NCI-H748 (cell line): ENCODE measurements around the gene SAMD5.

Experiments used
- DNase-seq: peaks from one replicate; lab custom pipeline; 2025; ENCODE audit not compliant: unreplicated experiment; lab: John Stamatoyannopoulos, UW

SAMD5 gene

DNA sequence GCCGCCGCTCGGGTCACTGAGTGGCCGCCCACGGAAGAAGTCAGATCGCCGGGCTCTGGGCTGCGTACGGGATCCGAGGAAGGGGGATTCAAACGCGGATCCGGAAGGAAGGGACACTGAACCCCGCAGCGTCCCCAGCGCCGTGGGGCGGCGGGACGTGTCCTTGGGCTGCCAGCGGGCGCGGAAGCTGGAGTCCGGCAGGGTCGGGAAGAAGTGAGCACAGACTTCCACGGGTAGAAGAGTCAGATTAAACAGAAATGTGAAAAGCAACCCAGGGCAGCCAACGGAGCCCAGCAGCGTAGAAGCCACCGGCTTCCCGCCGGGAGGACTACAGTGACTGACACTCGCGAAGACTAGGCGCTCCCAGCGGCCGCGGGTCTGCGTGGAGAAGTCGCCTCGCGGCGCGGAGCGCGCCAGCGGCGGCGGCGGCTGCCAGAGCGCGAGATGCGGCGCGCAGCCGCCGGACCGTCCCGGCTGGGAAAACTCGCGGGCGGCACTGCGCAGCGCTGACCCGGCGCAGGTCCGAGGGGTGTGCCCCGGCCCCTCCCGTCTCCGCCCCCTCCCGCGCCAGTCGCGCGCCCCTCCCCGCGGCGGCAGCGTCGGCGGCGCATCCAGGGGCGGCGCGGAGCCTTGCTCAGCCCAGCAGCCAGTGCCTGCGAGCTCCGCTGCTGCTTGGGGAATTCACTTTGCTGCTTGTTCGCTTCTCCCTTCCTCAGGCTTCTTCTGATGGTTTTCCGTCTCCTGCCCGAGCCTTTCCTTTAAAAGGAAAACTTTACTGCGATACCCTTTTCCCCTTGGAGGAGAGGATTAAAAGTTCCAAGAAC, at the start of gene SAMD5:
Gene SAMD5 (plus strand): TSS at position 649 of the 824 bp plus-strand sequence. CDS start 239 bp downstream, outside the sequence.
- peak; percentile 90 for DNase-seq

DNA sequence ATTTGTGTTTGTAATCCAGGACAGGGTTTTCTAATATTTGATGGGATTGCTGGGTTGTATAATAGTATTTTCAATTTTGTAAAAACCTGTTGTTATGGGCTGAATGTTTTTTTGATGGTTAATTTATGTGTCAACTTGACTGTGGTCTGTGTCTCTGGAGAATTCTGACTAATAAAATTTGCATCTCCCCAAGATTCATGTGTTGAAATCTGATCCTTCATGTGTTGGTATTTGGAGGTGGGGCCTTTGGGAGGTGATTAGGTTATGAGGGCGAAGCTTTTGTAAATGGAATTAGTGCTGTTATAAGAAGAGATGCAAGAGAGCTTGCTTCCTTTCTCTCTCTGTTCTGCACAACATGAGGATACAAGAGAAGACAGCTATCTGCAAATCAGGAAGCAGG, 48.7 kb upstream of the SAMD5 start:
- DNase-seq: no peak

DNA sequence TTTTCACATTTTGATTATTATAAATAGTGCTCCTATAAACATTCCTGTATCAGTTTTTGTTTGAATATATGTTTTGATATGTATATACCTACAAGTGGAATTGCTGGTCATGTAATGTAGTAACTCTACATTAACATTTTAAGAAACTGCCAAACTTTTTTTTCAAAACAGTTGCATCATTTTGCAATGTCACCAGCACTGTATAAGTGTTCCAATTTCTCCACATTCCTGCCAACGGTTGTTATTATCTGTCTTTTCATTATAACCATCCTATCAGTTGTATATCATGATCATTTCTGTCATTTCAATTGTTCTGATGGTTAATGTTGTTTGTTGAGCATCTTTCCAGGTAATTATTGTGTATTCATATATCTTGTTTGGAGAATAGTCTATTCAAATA, 44.8 kb upstream of the SAMD5 start:
- no peak for DNase-seq

GRCh38 chr6:147467428-147467827, 41.1 kb upstream of the SAMD5 start:
- DNase-seq: no peak

DNA sequence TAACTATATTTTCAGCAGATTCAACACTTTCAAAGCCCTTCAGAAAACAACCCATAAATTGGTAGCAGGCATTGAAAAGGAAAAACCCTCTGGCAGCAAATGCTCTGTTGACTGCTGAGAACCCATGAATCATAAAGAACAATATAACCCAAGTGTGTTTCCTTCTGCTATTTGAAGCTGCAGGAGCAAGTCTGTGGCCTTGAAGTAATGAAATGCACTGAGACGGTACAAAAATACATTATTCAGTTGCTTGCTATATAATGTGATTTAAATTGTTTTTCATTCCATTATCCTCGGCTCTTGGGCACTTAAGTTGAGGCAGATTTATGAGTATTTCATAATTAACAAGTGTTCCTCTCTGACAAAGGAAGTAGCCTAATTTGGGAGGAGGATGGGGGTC, 40.6 kb upstream of the SAMD5 start:
- DNase-seq: no peak

DNA sequence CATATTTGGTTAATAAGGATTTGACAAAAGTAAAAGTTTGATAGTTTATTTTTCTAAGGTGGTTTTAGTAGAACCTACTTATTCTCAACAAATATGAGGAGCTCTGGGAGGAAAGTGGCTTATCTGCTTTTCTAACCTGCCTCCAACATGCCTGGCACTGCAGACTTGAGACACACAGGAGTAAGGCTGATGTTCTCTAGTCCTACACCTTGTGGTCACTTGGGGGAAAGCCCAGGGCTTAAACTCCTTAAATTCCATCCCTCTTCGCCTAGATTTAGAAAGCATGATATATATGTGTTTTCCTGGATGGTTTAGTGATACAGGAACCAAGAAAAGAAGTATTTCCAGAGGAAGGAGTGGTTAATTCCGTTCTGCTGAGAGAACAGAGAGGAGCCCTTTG, 39.9 kb upstream of the SAMD5 start:
- DNase-seq: no peak

- no peak for DNase-seq
These were observed 28.6 kb upstream of the SAMD5 start for GRCh38 chr6:147479857-147480256.

DNA sequence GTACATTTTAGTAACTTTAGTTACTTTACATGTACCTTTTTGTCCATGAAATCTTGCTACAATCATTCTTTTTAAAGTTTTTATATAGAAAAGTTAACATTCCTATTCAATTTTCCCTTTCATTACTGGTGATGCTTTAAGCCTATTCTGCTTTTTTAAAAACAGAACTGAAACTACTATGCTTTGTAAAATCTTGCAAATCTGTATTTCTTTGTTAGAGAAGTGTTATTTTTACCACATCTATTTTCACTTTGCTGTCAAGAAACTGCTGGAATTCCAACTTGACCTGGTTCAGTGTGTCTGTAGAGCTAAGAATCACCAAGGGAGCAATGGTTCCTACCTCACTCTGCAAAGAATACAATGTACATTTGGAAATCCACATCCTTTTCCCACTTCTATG, 21.8 kb upstream of the SAMD5 start:
- no peak for DNase-seq

GRCh38 chr6:147497472-147497871, 11.0 kb upstream of the SAMD5 start:
- no peak for DNase-seq

GRCh38 chr6:147503587-147503986, 4.9 kb upstream of the SAMD5 start:
- no peak for DNase-seq

DNA sequence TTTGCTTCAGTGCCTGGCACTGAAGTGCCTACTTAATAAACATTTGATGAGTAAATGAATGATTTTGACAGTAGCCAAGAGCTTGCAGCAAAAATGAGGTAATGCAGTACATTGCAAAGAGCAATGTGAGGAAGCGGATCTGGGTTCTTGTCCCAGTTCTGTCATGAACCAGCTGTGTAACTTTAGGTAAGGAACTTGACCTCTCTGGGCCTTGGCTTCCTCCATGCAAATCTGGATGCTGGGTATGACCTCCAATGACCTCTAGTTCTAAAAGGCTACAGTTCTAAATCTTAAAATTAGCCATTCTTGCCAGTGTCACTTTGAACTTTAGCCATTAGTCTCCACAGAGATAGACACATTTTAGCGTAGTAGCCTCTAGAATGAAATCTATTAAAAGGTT, 3.6 kb upstream of the SAMD5 start:
- no peak for DNase-seq

DNA sequence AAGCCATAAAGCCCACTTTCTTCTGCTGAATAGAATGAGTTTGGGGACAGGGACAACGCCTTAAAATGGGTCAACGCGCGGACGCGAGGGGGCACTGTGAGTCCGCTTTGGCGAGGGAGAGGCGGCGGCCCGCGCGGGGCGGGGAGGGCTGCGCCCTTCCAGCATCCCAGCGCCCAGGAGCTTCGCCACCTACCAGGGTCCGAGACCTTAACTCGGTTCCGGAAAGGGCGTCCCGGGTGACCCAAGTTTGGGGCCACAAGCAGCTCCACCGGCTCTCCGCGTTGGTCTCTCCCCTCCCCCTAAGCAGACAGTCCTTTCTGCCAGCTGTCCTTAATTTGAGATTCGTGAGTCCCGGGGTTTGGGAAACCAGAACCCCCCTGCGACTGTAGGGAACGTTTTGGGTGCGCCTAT, 1.8 kb upstream of the SAMD5 start:
- DNase-seq: peak; percentile 80

- peak; percentile 68 for DNase-seq
These were observed 1.1 kb upstream of the SAMD5 start for GRCh38 chr6:147507162-147508041.

GRCh38 chr6:147508866-147509608, 547 bp downstream of the SAMD5 start:
- peak; percentile 70 for DNase-seq

GRCh38 chr6:147509891-147510290, 1.4 kb downstream of the SAMD5 start:
- peak; percentile 13 for DNase-seq

DNA sequence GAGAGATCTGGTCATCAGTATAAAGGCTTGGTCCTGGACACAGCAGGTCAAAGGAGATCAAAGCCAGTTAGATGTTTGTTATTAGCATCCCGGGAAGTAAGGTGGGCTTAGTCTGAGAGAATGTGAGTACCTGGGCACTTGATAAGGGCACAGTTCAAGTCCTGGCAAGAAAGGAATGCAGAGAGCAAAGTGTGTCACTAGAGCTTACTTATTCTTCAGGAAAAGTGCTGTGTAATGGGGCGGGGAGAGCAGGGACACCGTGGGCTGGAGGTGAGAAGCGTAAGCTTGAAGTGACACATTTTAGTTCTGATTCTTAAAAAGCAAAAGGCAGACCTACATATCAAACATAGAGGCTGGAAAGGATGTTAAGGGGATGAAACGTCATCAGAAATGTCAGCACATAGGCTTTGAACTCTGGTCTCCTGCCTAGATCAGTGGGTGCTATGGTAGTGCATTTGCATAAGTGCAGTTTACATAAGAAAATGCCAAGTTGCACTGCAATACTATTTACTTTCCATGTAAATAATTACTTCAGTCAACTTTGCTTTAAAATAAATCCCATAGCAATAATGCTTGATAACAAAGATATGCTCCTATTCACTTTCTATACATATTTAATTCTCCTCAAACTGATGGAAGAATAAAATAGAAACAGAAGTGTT, 2.6 kb downstream of the SAMD5 start:
- DNase-seq: no peak

GRCh38 chr6:147514831-147515230, 6.3 kb downstream of the SAMD5 start:
- DNase-seq: no peak

DNA sequence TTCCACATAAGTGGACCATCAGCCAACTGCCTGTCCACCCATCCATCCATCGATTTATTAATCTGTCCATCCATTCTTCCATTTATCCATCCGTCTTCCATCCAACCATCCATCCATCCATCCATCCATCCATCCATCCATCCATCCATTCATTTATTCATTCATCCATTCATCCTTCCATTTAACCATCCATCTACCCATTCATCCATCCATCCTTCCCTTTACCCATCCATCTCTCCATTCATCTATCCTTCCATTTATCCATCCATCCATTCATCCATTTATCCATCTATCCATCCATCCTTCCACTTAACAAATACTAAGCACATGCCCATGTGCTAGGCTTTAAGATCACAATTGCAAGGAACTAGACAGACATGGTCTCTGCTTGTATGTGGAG, 6.8 kb downstream of the SAMD5 start:
- no peak for DNase-seq

- no peak for DNase-seq
These were observed 14.1 kb downstream of the SAMD5 start for GRCh38 chr6:147522597-147522996.

GRCh38 chr6:147525519-147526209, 17.2 kb downstream of the SAMD5 start:
- DNase-seq: no peak
